Heart left ventricle (tissue), 16 donors: ENCODE measurements around the gene PRG3. TPM values are rescaled to one million over a fixed set of nuclear protein-coding genes. Genes with fewer than 3 reads are reported as not detected.
A peak's percentile ranks its signal among the peaks of the same experiment; 100 is the strongest.

ENCODE experiments used
- ATAC-seq, 4 donors: fragments of 200-7000 bp; cut with Tn5 transposase; one replicate each; pipeline ENCODE4 v1.9.1; 2020 to 2022; ENCODE audit warnings: moderate library complexity in 4 of 4, mild to moderate bottlenecking in 3 of 4, moderate number of reproducible peaks in 1 of 4
- DNase-seq, 5 donors: peaks; one replicate each; pipeline ENCODE4 v3.0.0-alpha.2; 2020
- H3K27ac ChIP-seq, 12 donors: fragments of 200-600 bp; sonication (generic) in 4 of 12; one replicate each; pipeline versions ENCODE4 v1.5.0 to v1.8.0; 2016 to 2022; ENCODE audit warnings: mild to moderate bottlenecking in 2 of 12
- H3K27me3 ChIP-seq, 9 donors: fragments of 200-600 bp; sonication (generic) in 2 of 9; one replicate each; pipeline versions ENCODE4 v1.5.1 to v1.8.0; 2016 to 2022; ENCODE audit warnings: mild to moderate bottlenecking in 3 of 9
- H3K36me3 ChIP-seq, 9 donors: fragments of 200-600 bp; sonication (generic) in 2 of 9; one replicate each; pipeline versions ENCODE4 v1.5.0 to v1.8.0; 2018 to 2022; ENCODE audit warnings: mild to moderate bottlenecking in 2 of 9
- H3K4me1 ChIP-seq, 12 donors: fragments of 200-600 bp; sonication (generic) in 4 of 12; one replicate each; pipeline versions ENCODE4 v1.5.0 to v1.8.0; 2016 to 2022; ENCODE audit warnings: mild to moderate bottlenecking in 3 of 12
- H3K4me3 ChIP-seq, 12 donors: fragments of 200-600 bp; sonication (generic) in 4 of 12; one replicate each; pipeline versions ENCODE4 v1.5.0 to v1.8.0; 2017 to 2022; ENCODE audit warnings: mild to moderate bottlenecking in 9 of 12, moderate library complexity in 4 of 12
- H3K9me3 ChIP-seq, 12 donors: fragments of 200-600 bp; sonication (generic) in 4 of 12; one replicate each; pipeline versions ENCODE4 v1.5.0 to v1.8.0; 2016 to 2022; ENCODE audit warnings: mild to moderate bottlenecking in 1 of 12
- CTCF ChIP-seq, 12 donors: fragments of 200-600 bp; sonication (generic) in 4 of 12; IDR thresholded peaks; one replicate each; pipeline versions ENCODE4 v1.5.0 to v1.8.0; 2018 to 2022; ENCODE audit warnings: antibody characterized with exemption in 12 of 12, mild to moderate bottlenecking in 5 of 12
- POLR2A ChIP-seq, 2 donors: fragments of 450-650 bp; IDR thresholded peaks; one replicate each; pipeline ENCODE4 v1.6.1; 2017; ENCODE audit warnings: antibody characterized with exemption in 2 of 2, mild to moderate bottlenecking in 2 of 2, moderate library complexity in 2 of 2
- WGBS, 4 donors: extraction: QIAGEN DNeasy Blood & Tissue Kit in 2 of 4; methylation state at CpG; one replicate each; pipeline versions ENCODE4 v1.1.5 to v1.1.7; 2013 to 2018; 5-methylcytosine and 5-hydroxymethylcytosine counted together
- intact Hi-C, 10 donors: fragments of 100-400 bp; cut with DNase I; formaldehyde crosslinking; loops; one replicate each; pipeline versions ENCODE4 v1.11.1 to v1.14.2; 2022
- polyA plus RNA-seq, 2 donors: library from polyadenylated mRNA; stranded (reverse); fragments of 200-250 nt; gene quantifications; one replicate each; pipeline ENCODE4 v1.2.3, GENCODE V29; 2013
- total RNA-seq, 9 donors: library from RNA; depleted of rRNA in 2 of 9; stranded (reverse); fragments of >200 nt in 2 of 9; fragmentation: NEBNext Ultra II Directional in 3 of 9; extraction: Animal tissue kit (Norgen Biotek cat#: 25700) in 3 of 9; gene quantifications; one replicate each; pipeline versions ENCODE4 v1.1.0 to v1.2.4, GENCODE V29; 2016 to 2023
- donor health status: ischemic (EF 13 %, LVEDD 7.1; RV severe dilation, severe dysfunction).
- donor health status: healthy with polysubstance abuse.
- donor health status: DM: no; HTN: yes; CAD: no.
- donor health status: DM: no; HTN: no; CAD: no.
- donor health status: ischemic (EF 25% LVEDD 6.9; RV normal size, moderate dysfunction).
- donor health status: ischemic (EF 25% LVEDD 5.7; RV mildly dilated, moderate dysfunction).
- donor health status: healthy.
- donor health status: DM: yes; HTN: yes; CAD: no.
- donor health status: ischemic (EF 35%, LVEDD 5.7; RV mildly dilated, moderate dysfunction).
- donor health status: nonischemic (EF 11% LVEDD 7.7; RV severe dilation, severe dysfunction).
- donor health status: DM: yes; HTN: yes; CAD: no.
- donor health status: PGD.
- donor health status: ischemic (EF 29% LVEDD 5.4; RV normal size, mild dysfunction).
- donor health status: nonischemic (EF 23%, LVEDD 6.1; RV moderate dilation, normal function).

PRG3 gene
- total and polyA plus RNA-seq, 11 donors = not detected

GRCh38 chr11:57335023-57335342 lies 46.0 kb downstream of the PRG3 start:
- H3K4me3 ChIP-seq = peak overlapping the region; percentile 62 to 94 (median 84)
- 4 to 12% (median 6%) methylated on average over 4 to 7 of the region's 7 CpGs for WGBS, 4 donors
- DNase-seq (peak in 1 of 5 donors; percentile 43), ATAC-seq (no peak)
- peaks cover 0 to 25% (median 16%) of the 10 kb centered on the region in 12 donors for H3K4me1 ChIP-seq
- H3K9me3 ChIP-seq = no peaks in the 10 kb centered on the region
- H3K36me3 ChIP-seq = peaks cover 0 to 44% (median 40%) of the 10 kb centered on the region in 9 donors
- TF ChIP-seq CTCF (IDR thresholded peaks at IDR 0.05) = no peak
- no peak for TF ChIP-seq POLR2A (IDR thresholded peaks at IDR 0.05)
- peak overlapping the region; percentile 70 to 96 (median 84) for H3K27ac ChIP-seq
- intact Hi-C loops = loop anchor here in 1 of 10 donors (5.0 kb wide), 1 partner anchor 192 kb away; no protein-coding TSS in a partner anchor
- H3K27me3 ChIP-seq = no peaks in the 10 kb centered on the region

- TF ChIP-seq POLR2A (IDR thresholded peaks at IDR 0.05) = no peak
- no peak for TF ChIP-seq CTCF (IDR thresholded peaks at IDR 0.05)
- no peak for ATAC-seq
- Histone ChIP-seq H3K27me3 (no peaks in the 10 kb centered on the region), H3K27ac (no peak overlapping the region), H3K36me3 (peaks cover 0 to 65% (median 61%) of the 10 kb centered on the region in 9 donors), H3K4me1 (peaks cover 0 to 25% (median 16%) of the 10 kb centered on the region in 12 donors), H3K4me3 (no peak overlapping the region), H3K9me3 (no peaks in the 10 kb centered on the region)
- intact Hi-C loops = no loop called here
- WGBS, 4 donors = 88 to 94% (median 93%) methylated on average over 9 to 11 of the region's 11 CpGs
- peak in 1 of 5 donors; percentile 20 for DNase-seq
These were observed 48.1 kb downstream of the PRG3 start for GRCh38 chr11:57332694-57333440.

GRCh38 chr11:57331720-57332119 lies 49.2 kb downstream of the PRG3 start:
- WGBS, 4 donors = 92 to 97% (median 94%) methylated on average over 14 of the region's 14 CpGs
- Histone ChIP-seq H3K9me3 (no peaks in the 10 kb centered on the region), H3K27me3 (no peaks in the 10 kb centered on the region), H3K4me1 (peaks cover 0 to 30% (median 18%) of the 10 kb centered on the region in 12 donors), H3K27ac (no peak overlapping the region), H3K4me3 (no peak overlapping the region), H3K36me3 (peaks cover 0 to 77% (median 73%) of the 10 kb centered on the region in 9 donors)
- DNase-seq = peak in 1 of 5 donors; percentile 31
- no peak for ATAC-seq
- intact Hi-C loops = no loop called here
- TF ChIP-seq POLR2A (IDR thresholded peaks at IDR 0.05) = no peak

- Histone ChIP-seq H3K27ac (no peak overlapping the region), H3K27me3 (no peaks in the 10 kb centered on the region), H3K4me1 (peaks cover 2 to 35% (median 23%) of the 10 kb centered on the region in 12 donors), H3K4me3 (no peak overlapping the region), H3K9me3 (no peaks in the 10 kb centered on the region), H3K36me3 (peaks cover 0 to 82% (median 76%) of the 10 kb centered on the region in 9 donors)
- TF ChIP-seq CTCF (IDR thresholded peaks at IDR 0.05) (no peak), POLR2A (IDR thresholded peaks at IDR 0.05) (no peak)
- no peak for DNase-seq
- intact Hi-C loops = no loop called here
- 93 to 97% (median 96%) methylated on average over 9 of the region's 9 CpGs for WGBS, 4 donors
- no peak for ATAC-seq
These were observed 50.9 kb downstream of the PRG3 start for GRCh38 chr11:57330029-57330428.
